Embryonic facial prominence (tissue), 1 donor: ENCODE results near the gene CDC42BPG.

ENCODE experiments used
- DNase-seq: peaks from one replicate; pipeline ENCODE4 v3.0.0-alpha.2; 2016; ENCODE audit errors: extremely low spot score

The CDC42BPG gene

GRCh38 chr11:64790205-64791095 lies 54.0 kb downstream of the CDC42BPG start:
- no peak for DNase-seq

- DNase-seq, result no peak
Observed at GRCh38 chr11:64789331-64790204, 54.9 kb downstream of the CDC42BPG start.

- DNase-seq, result no peak
Observed at GRCh38 chr11:64788321-64789215, 55.9 kb downstream of the CDC42BPG start.

- DNase-seq, result no peak
Observed at GRCh38 chr11:64787526-64788320, 56.7 kb downstream of the CDC42BPG start.

- no peak for DNase-seq
Observed at GRCh38 chr11:64786308-64786707, 58.1 kb downstream of the CDC42BPG start.

GRCh38 chr11:64784813-64785581 lies 59.5 kb downstream of the CDC42BPG start:
- DNase-seq, result no peak

GRCh38 chr11:64778473-64779298 lies 65.8 kb downstream of the CDC42BPG start, which contains the start of gene SF1:
TSS of gene SF1 (minus strand) at chr11:64778542. CDS start at chr11:64778392, 150 bp downstream.
- DNase-seq, result peak; percentile 100

- DNase-seq, result no peak
Observed at GRCh38 chr11:64778223-64778472, 66.3 kb downstream of the CDC42BPG start.

- peak; percentile 71 for DNase-seq
Observed at GRCh38 chr11:64777449-64778222, 66.8 kb downstream of the CDC42BPG start.

- DNase-seq, result no peak
Observed at GRCh38 chr11:64776875-64777274, 67.6 kb downstream of the CDC42BPG start.

GRCh38 chr11:64776425-64776824 lies 68.0 kb downstream of the CDC42BPG start:
- no peak for DNase-seq

GRCh38 chr11:64774144-64774543 lies 70.3 kb downstream of the CDC42BPG start:
- DNase-seq, result no peak
